NT2/D1 (cell line): Measurements from ENCODE around the gene RAVER1.

Experiments used
- DNase-seq: peaks from one replicate; pipeline ENCODE4 v3.0.0-alpha.2; 2011; ENCODE audit warnings: low read depth, low spot score
- H3K27me3 ChIP-seq: 2 replicates; pipeline ENCODE4 v1.6.0; 2011; ENCODE audit warnings: mild to moderate bottlenecking; ENCODE audit not compliant: insufficient read length, insufficient read depth
- H3K36me3 ChIP-seq: 2 replicates; pipeline ENCODE4 v1.6.1; 2011; ENCODE audit warnings: mild to moderate bottlenecking, low read length, mixed read lengths; ENCODE audit not compliant: insufficient read depth, insufficient read length
- H3K4me1 ChIP-seq: 2 replicates; pipeline ENCODE4 v1.5.1; 2011; ENCODE audit not compliant: insufficient read depth, insufficient read length
- H3K4me3 ChIP-seq: 2 replicates; pipeline ENCODE4 v1.5.1; 2011; ENCODE audit warnings: low read depth; ENCODE audit not compliant: insufficient read length
- H3K9ac ChIP-seq: 2 replicates; pipeline ENCODE4 v1.6.0; 2011; ENCODE audit warnings: low read depth; ENCODE audit not compliant: insufficient read length
- H3K9me3 ChIP-seq: 2 replicates; pipeline ENCODE4 v1.5.1; 2011; ENCODE audit warnings: mild to moderate bottlenecking, low read length; ENCODE audit not compliant: insufficient read depth
- SUZ12 ChIP-seq: IDR thresholded peaks from 2 replicates; pipeline ENCODE4 v1.6.1; 2011; ENCODE audit not compliant: insufficient read length, insufficient read depth; ENCODE audit errors: extremely low read depth
- YY1 ChIP-seq: IDR thresholded peaks from 2 replicates; pipeline ENCODE4 v1.6.1; 2011; ENCODE audit not compliant: insufficient read length, insufficient read depth
- ZNF274 ChIP-seq: IDR thresholded peaks from 2 replicates; pipeline ENCODE4 v1.6.1; 2011; ENCODE audit warnings: mild to moderate bottlenecking, low read depth, low read length

The RAVER1 gene

DNA sequence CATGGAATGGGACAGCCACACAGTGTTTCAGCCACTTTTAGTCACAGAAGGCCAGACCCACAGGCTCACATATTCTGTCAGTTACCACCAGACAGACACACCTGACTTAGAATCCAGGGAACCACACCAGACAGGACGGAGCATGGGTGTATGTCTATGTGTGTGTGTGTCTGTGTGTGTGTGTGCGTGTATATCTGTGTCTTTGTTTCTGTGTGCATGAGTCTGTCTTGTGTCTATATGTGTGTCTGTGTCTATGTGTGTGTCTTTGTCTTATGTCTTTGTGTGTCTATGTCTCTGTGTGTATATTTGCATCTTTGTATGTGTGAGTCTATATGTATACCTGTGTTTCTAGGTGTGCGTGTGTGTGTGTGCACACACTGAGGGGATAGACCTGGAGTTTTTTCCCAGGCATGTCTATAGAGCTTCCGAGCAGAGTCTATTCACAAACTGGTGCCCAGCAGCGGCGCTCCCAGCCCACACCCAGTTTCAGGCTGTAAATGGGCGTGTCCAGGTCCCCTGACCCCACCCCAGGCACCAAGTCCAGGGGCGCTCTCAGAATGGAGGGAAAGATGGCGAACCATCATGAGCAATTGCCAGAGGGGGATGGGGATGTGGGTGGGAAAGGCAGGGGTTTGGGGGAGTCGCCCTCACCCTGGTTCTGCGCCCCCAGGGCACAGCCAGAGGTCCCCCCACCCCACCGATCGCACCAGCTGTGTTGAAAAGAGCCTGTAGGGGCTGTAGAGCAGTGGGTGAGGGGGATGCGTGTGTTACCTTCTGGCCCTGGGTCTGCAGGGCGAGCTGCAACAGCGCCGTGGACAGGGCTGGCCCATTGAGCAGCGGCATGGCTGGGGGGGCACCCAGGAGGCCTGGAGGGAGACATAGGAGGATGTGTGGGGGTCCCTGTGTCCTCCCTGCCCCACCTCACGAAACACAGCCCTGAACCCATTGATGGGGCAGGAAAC is 11.2 kb downstream of the RAVER1 start:
- TF ChIP-seq SUZ12 (no peak), YY1 (no peak)
- peaks cover 7% of the 10 kb centered on the region for H3K4me1 ChIP-seq
- no peaks in the 10 kb centered on the region for H3K27me3 ChIP-seq
- H3K9me3 ChIP-seq, result no peaks in the 10 kb centered on the region
- no peak overlapping the region for H3K9ac ChIP-seq
- H3K4me3 ChIP-seq, result no peak overlapping the region
- DNase-seq, result no peak
- H3K36me3 ChIP-seq, result peaks cover 91% of the 10 kb centered on the region

DNA sequence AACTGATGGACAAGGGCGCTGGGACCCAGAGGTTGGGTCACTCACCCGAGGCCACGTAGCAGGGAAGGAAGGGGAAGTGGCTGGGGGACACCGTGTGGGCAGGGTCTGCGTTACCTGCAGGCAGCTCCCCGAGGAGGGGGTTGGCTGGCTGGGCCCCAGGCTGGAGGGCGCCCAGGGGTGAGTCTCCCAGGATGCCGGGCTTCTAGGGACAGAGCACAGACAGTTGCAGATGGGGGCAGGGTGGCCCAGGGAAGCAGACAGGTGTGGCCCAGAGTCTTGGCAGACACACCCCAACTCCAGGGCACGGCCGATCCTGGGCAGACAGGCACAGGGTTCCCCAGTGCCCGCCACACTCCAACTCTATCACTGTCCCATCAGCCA is 11.9 kb downstream of the RAVER1 start:
- DNase-seq, result no peak
- no peak overlapping the region for H3K4me3 ChIP-seq
- no peaks in the 10 kb centered on the region for H3K9me3 ChIP-seq
- no peaks in the 10 kb centered on the region for H3K27me3 ChIP-seq
- H3K36me3 ChIP-seq, result peaks cover 91% of the 10 kb centered on the region
- TF ChIP-seq SUZ12 (no peak), YY1 (no peak), ZNF274 (no peak)
- H3K4me1 ChIP-seq, result peaks cover 9% of the 10 kb centered on the region
- H3K9ac ChIP-seq, result no peak overlapping the region

GRCh38 chr19:10320602-10321416 is 12.5 kb downstream of the RAVER1 start:
- Histone ChIP-seq H3K27me3 (no peaks in the 10 kb centered on the region), H3K4me3 (no peak overlapping the region), H3K9ac (no peak overlapping the region), H3K9me3 (no peaks in the 10 kb centered on the region), H3K36me3 (peaks cover 91% of the 10 kb centered on the region), H3K4me1 (peaks cover 12% of the 10 kb centered on the region)
- TF ChIP-seq ZNF274 (no peak), YY1 (no peak), SUZ12 (no peak)
- DNase-seq, result no peak

- no peak overlapping the region for H3K4me3 ChIP-seq
- no peak for TF ChIP-seq YY1
- TF ChIP-seq ZNF274, result no peak
- TF ChIP-seq SUZ12, result no peak
- peaks cover 12% of the 10 kb centered on the region for H3K4me1 ChIP-seq
- DNase-seq, result no peak
- H3K27me3 ChIP-seq, result no peaks in the 10 kb centered on the region
- no peaks in the 10 kb centered on the region for H3K9me3 ChIP-seq
- no peak overlapping the region for H3K9ac ChIP-seq
- H3K36me3 ChIP-seq, result peaks cover 78% of the 10 kb centered on the region
Measured at GRCh38 chr19:10318807-10319682, 14.3 kb downstream of the RAVER1 start.

- TF ChIP-seq SUZ12, result no peak
- no peak for TF ChIP-seq ZNF274
- no peak for TF ChIP-seq YY1
- Histone ChIP-seq H3K9ac (no peak overlapping the region), H3K4me3 (no peak overlapping the region), H3K36me3 (peaks cover 76% of the 10 kb centered on the region), H3K27me3 (no peaks in the 10 kb centered on the region), H3K9me3 (no peaks in the 10 kb centered on the region), H3K4me1 (peaks cover 10% of the 10 kb centered on the region)
- no peak for DNase-seq
Measured at GRCh38 chr19:10317857-10318462, 15.4 kb downstream of the RAVER1 start.

DNA sequence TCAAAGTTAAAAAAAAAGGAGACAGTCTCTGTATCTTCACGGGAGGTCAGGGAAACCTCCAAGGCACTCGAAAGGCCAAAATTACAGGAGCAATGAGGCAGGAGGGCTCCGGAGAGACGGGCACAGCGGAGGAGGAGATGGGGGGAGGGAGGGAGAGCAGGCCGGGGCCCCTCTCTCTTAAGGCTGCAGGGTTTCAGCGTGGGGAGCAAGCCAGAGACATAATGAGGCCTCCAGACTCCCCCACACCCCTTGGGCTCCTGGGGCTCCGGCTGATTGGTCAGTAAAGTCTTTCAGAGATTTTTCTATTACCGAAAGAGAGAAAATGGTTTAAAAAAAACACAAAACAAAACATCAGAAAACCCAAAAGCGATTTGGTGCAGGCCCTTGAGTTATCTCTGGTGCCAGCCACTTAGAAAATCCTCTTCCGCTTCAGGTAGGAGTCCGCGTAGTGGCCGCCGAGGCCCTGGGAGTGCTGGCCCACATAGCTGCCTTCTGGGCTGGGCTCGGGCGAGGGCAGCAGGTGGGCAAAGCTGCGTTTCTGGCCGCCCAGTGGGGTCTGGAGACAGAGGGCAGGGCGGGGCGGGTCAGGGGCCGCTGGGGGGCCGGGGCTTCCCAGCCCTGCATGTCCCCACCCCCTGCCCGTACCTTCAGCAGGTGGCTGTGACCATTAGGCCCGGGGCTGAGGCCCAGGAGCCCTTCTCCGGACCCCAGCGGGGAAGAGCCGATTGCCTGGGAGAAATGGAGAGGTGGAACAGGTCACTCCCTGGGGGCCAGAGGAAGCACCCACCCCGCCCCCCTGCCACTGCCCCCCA is 16.1 kb downstream of the RAVER1 start:
- no peaks in the 10 kb centered on the region for H3K27me3 ChIP-seq
- TF ChIP-seq ZNF274 (no peak), YY1 (no peak), SUZ12 (no peak)
- peaks cover 71% of the 10 kb centered on the region for H3K36me3 ChIP-seq
- peak overlapping the region; percentile 21 for H3K9ac ChIP-seq
- H3K4me1 ChIP-seq, result peaks cover 8% of the 10 kb centered on the region
- H3K4me3 ChIP-seq, result no peak overlapping the region
- no peaks in the 10 kb centered on the region for H3K9me3 ChIP-seq
- no peak for DNase-seq
